Astrocyte (in vitro differentiated cells and primary cell): Measurements from ENCODE around the gene EIF4G2.

Experiments used
- CTCF ChIP-seq: IDR thresholded peaks from 2 replicates; pipeline ENCODE4 v1.5.1; 2011; ENCODE audit warnings: low read depth, mild to moderate bottlenecking, inconsistent platforms, low read length, moderate library complexity; ENCODE audit not compliant: insufficient read depth
- EZH2 ChIP-seq: IDR thresholded peaks from 2 replicates; pipeline ENCODE4 v1.6.1; 2012; ENCODE audit warnings: mild to moderate bottlenecking, low read length, inconsistent platforms; ENCODE audit not compliant: insufficient read depth

GRCh38 chr11:10777393-10777793 lies 31.3 kb downstream of the EIF4G2 start:
- no peak for TF ChIP-seq CTCF
- no peak for TF ChIP-seq EZH2
